GM12878 (cell line): Measurements from ENCODE around the gene JTB. TPM values are rescaled to one million over a fixed set of nuclear protein-coding genes. Genes with fewer than 3 reads are reported as not detected.

ENCODE experiments used
- ATAC-seq: fragments of 200-7000 bp; cut with Tn5 transposase; 3 replicates; pipeline ENCODE4 v1.9.1; 2020; ENCODE audit warnings: mild to moderate bottlenecking, moderate library complexity
- BruUV-seq: library from RNA; stranded (reverse); fragments of 400-500 nt; replicated peaks from 2 replicates; lab custom pipeline; 2021; lab: Mats Ljungman, UMichigan
- CTCF ChIA-PET: fragments of 300-600 bp; sonication (Branson Sonifier 250); formaldehyde crosslinking; extraction: SDS; loops from one replicate; lab custom pipeline; 2021; ENCODE audit warnings: inconsistent platforms; lab: Yijun Ruan, JAX
- POLR2A ChIA-PET: fragments of 350-600 bp; formaldehyde crosslinking; extraction: SDS; loops from one replicate; lab custom pipeline; 2021; ENCODE audit warnings: inconsistent platforms; lab: Charles Lee
- RAD21 ChIA-PET: fragments of 300-600 bp; sonication (Branson Sonifier 250); formaldehyde crosslinking; loops from one replicate; lab custom pipeline; 2023; ENCODE audit warnings: antibody characterized with exemption; ENCODE audit not compliant: unreplicated experiment; lab: Charles Lee
- SMC1A ChIA-PET: fragments of 300-600 bp; sonication (Branson Sonifier 250); formaldehyde crosslinking; loops from one replicate; lab custom pipeline; 2023; ENCODE audit not compliant: unreplicated experiment, uncharacterized antibody; lab: Charles Lee
- DNase-seq: peaks from one replicate; pipeline ENCODE4 v3.0.0-alpha.2; 2011; ENCODE audit warnings: low read depth, low spot score
- FAIRE-seq: peaks from 3 replicates; lab custom pipeline; 2011; peaks lifted over from hg19 to GRCh38; lab: Jason Lieb, UNC
- H2AFZ ChIP-seq: 2 replicates; pipeline ENCODE4 v1.6.0; 2011; ENCODE audit warnings: low read depth, low read length, control low read depth; ENCODE audit not compliant: control insufficient read depth
- H3K27ac ChIP-seq: 2 replicates; pipeline ENCODE4 v1.5.1; 2011; ENCODE audit warnings: control low read depth; ENCODE audit not compliant: control insufficient read depth, insufficient read depth
- H3K27me3 ChIP-seq, 2 experiments: replicated peaks in 1 of 2; 2 replicates each; pipeline versions ENCODE4 v1.6.0 to v1.6.1; 2011; ENCODE audit warnings: low read length in 1 of 2; ENCODE audit not compliant: control insufficient read depth in 2 of 2, insufficient read depth in 2 of 2
- H3K36me3 ChIP-seq, 2 experiments: 2 replicates each; pipeline ENCODE4 v1.5.1; 2011; ENCODE audit warnings: low read length in 1 of 2; ENCODE audit not compliant: control insufficient read depth in 2 of 2, insufficient read depth in 2 of 2
- H3K4me1 ChIP-seq: 2 replicates; pipeline ENCODE4 v1.6.1; 2011; ENCODE audit warnings: mild to moderate bottlenecking, low read length, moderate library complexity, mixed read lengths; ENCODE audit not compliant: control insufficient read depth, insufficient read depth
- H3K4me2 ChIP-seq: 2 replicates; pipeline ENCODE4 v1.6.0; 2011; ENCODE audit warnings: control low read depth; ENCODE audit not compliant: control insufficient read depth, insufficient read depth
- H3K4me3 ChIP-seq: fragments of 200-600 bp; sonication (generic); 2 replicates; pipeline ENCODE4 v1.5.1; 2016
- H3K79me2 ChIP-seq: 2 replicates; pipeline ENCODE4 v1.6.0; 2011; ENCODE audit warnings: low read length; ENCODE audit not compliant: control insufficient read depth, insufficient read depth
- H3K9ac ChIP-seq: 2 replicates; pipeline ENCODE4 v1.8.0; 2011; ENCODE audit warnings: low read length, control low read depth, mixed read lengths; ENCODE audit not compliant: control insufficient read depth, insufficient read depth
- H3K9me3 ChIP-seq: replicated peaks from 3 replicates; pipeline ENCODE4 v1.5.1; 2011; ENCODE audit warnings: mild to moderate bottlenecking, low read length; ENCODE audit not compliant: control insufficient read depth, insufficient read depth
- H4K20me1 ChIP-seq: 2 replicates; pipeline ENCODE4 v1.6.0; 2011; ENCODE audit not compliant: control insufficient read depth, insufficient read depth
- ETV6 ChIP-seq, 2 experiments: fragments of 450-650 bp in 1 of 2; IDR thresholded peaks in 1 of 2; conservative IDR thresholded peaks in 1 of 2; 2 replicates each; pipeline ENCODE4 v1.6.1; 2014; ENCODE audit warnings: antibody characterized with exemption in 1 of 2, borderline replicate concordance in 1 of 2, low read depth in 1 of 2, mild to moderate bottlenecking in 1 of 2, moderate library complexity in 1 of 2
- FOXK2 ChIP-seq: fragments of 450-650 bp; IDR thresholded peaks from 2 replicates; pipeline ENCODE4 v1.6.1; 2017; ENCODE audit warnings: mild to moderate bottlenecking, moderate library complexity
- HDGF ChIP-seq: fragments of 450-650 bp; IDR thresholded peaks from 2 replicates; pipeline ENCODE4 v1.6.1; 2016; ENCODE audit warnings: antibody characterized with exemption
- JUND ChIP-seq: IDR thresholded peaks from 2 replicates; pipeline ENCODE4 v1.6.1; 2012; ENCODE audit warnings: low read depth, mild to moderate bottlenecking, low read length, improper control_type of control experiment, moderate library complexity
- LARP7 ChIP-seq: fragments of 450-650 bp; IDR thresholded peaks from 2 replicates; pipeline ENCODE4 v1.6.1; 2017; ENCODE audit warnings: mild to moderate bottlenecking
- MXI1 ChIP-seq: fragments of 150-350 bp; IDR thresholded peaks from 2 replicates; pipeline ENCODE4 v1.6.1; 2011; ENCODE audit warnings: low read depth, mild to moderate bottlenecking, inconsistent platforms, low read length, improper control_type of control experiment
- NRF1 ChIP-seq: conservative IDR thresholded peaks from 2 replicates; pipeline ENCODE4 v1.6.1; 2011; ENCODE audit warnings: mild to moderate bottlenecking, low read depth, low read length, improper control_type of control experiment
- SMAD5 ChIP-seq: IDR thresholded peaks from 2 replicates; pipeline ENCODE4 v1.6.1; 2016; ENCODE audit warnings: antibody characterized with exemption, low read depth
- SREBF1 ChIP-seq: IDR thresholded peaks from 2 replicates; pipeline ENCODE4 v1.6.1; 2012; ENCODE audit warnings: mild to moderate bottlenecking, low read length
- YBX1 ChIP-seq: fragments of 450-650 bp; IDR thresholded peaks from 2 replicates; pipeline ENCODE4 v1.6.1; 2016; ENCODE audit warnings: antibody characterized with exemption
- WGBS: methylation state at CpG from one replicate; pipeline ENCODE4 v1.1.6; 2016; ENCODE audit warnings: low lambda C conversion rate; ENCODE audit not compliant: insufficient replicate concordance, insufficient coverage; ENCODE audit errors: missing lambda C conversion rate; 5-methylcytosine and 5-hydroxymethylcytosine counted together
- in situ Hi-C: fragments of 300-500 bp; cut with MboI; formaldehyde crosslinking; loops from 9 replicates; pipeline ENCODE4 v1.14.3; 2018; ENCODE audit warnings: mixed read lengths
- intact Hi-C: fragments of 100-400 bp; cut with micrococcal nuclease; formaldehyde crosslinking; loops from one replicate; pipeline ENCODE4 v1.14.2; 2022; ENCODE audit not compliant: unreplicated experiment
- polyA plus RNA-seq, 11 experiments: library from polyadenylated mRNA; depleted of rRNA in 4 of 11; unstranded in 6 of 11; stranded (reverse) in 5 of 11; fragments of >200 nt; fragmentation: Nextera tagmentation in 4 of 11; fragmentation: Illumina TruSeq in 1 of 11; extraction: Ambion mirVana in 4 of 11; extraction: Trizol in 1 of 11; gene quantifications; 1 replicate in 1 of 11; 2 replicates in 10 of 11; pipeline versions ENCODE4 v1.2.1 to v1.2.3, GENCODE V29; 2011 to 2016; ENCODE audit warnings: inconsistent platforms in 2 of 11, missing spikeins in 2 of 11, low read depth in 1 of 11
- total RNA-seq, 4 experiments: library from RNA; depleted of rRNA in 3 of 4; stranded (reverse); fragments of >200 nt in 3 of 4; fragmentation: Illumina TruSeq in 1 of 4; extraction: Trizol in 1 of 4; gene quantifications; 2 replicates each; pipeline versions ENCODE4 v1.2.1 to v1.2.3, GENCODE V29; 2013 to 2021
- TF ChIP-seq, protein P1 (sequence below): fragments of 450-650 bp; formaldehyde crosslinking; IDR thresholded peaks from 2 replicates; pipeline ENCODE4 v1.4.0; 2022; ENCODE audit warnings: mild to moderate bottlenecking, moderate library complexity

JTB gene
- total and polyA plus RNA-seq, 10 of the 15 experiments (the other 5 are each of a cell fraction or from before 2014, with no cell fraction given), result 25.0 to 298 (median 155) TPM

GRCh38 chr1:153978274-153978909, 918 bp upstream of the JTB start (continued):
- TF ChIP-seq, protein P1, sequence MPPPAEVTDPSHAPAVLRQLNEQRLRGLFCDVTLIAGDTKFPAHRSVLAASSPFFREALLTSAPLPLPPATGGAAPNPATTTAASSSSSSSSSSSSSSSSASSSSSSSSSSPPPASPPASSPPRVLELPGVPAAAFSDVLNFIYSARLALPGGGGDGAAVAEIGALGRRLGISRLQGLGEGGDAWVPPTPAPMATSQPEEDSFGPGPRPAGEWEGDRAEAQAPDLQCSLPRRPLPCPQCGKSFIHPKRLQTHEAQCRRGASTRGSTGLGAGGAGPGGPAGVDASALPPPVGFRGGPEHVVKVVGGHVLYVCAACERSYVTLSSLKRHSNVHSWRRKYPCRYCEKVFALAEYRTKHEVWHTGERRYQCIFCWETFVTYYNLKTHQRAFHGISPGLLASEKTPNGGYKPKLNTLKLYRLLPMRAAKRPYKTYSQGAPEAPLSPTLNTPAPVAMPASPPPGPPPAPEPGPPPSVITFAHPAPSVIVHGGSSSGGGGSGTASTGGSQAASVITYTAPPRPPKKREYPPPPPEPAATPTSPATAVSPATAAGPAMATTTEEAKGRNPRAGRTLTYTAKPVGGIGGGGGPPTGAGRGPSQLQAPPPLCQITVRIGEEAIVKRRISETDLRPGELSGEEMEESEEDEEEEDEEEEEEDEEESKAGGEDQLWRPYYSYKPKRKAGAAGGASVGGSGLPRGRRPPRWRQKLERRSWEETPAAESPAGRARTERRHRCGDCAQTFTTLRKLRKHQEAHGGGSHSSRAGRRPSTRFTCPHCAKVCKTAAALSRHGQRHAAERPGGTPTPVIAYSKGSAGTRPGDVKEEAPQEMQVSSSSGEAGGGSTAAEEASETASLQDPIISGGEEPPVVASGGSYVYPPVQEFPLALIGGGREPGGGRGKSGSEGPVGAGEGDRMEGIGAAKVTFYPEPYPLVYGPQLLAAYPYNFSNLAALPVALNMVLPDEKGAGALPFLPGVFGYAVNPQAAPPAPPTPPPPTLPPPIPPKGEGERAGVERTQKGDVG (CRISPR knock-in tag), result no peak
- TF ChIP-seq SREBF1 (no peak), JUND (no peak), HDGF (no peak), FOXK2 (no peak), ETV6 (conservative IDR thresholded peaks at IDR 0.05 in 1 of 2, IDR thresholded peaks at IDR 0.05 in 1 of 2; ENCODE audit: borderline replicate concordance in 1 of 2, low read depth in 1 of 2) (no peak), NRF1 (no peak), YBX1 (no peak)

DNA sequence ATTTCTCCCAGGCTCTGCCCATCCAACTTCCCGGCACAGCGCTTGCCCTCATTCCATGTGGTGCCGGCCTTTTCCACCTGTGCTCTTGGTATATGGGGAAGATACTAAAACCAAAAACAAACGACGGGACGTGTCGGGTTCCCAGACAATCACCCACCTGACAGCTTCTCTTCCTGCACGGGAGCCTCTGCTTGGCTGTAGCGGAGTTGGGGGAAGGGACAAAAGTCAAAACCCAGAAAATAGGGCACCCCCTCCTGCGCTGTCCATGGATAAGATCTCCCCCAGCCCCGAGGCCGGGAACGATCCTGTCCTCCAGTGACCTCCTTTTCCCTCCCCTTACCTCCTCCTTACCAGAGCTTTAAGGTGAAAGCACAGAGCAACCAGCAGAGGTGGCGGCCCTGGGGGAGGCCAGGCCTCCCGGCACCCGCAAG, 640 bp downstream of the JTB start:
- peak overlapping the region; percentile 87 for H3K4me3 ChIP-seq
- in situ Hi-C loops (no loop called here), intact Hi-C loops (no loop called here)
- TF ChIP-seq SMAD5, result no peak
- no peak for TF ChIP-seq LARP7
- TF ChIP-seq MXI1, result peak; percentile 27; the same call in 1 of the 2 replicates
- H3K27me3 ChIP-seq, result no peaks in the 10 kb centered on the region
- RAD21 ChIA-PET, result interaction anchor here (1.0 to 4.0 kb wide), 10 partner anchors 10 to 343 kb away, joined by 3 to 42 read pairs (median 5); partner anchors contain the start of genes CHTOP, CREB3L4, DENND4B and GATAD2B
- H3K36me3 ChIP-seq, result peaks cover 8 to 16% of the 10 kb centered on the region in 2 experiments
- CTCF ChIA-PET, result interaction anchor here (1.0 to 6.6 kb wide), 10 partner anchors 10 to 466 kb away, joined by 3 to 62 read pairs (median 5); partner anchors contain the start of genes CREB3L4, RAB13, RPS27 and SLC39A1
- SMC1A ChIA-PET, result interaction anchor here (0.9 to 5.0 kb wide), 9 partner anchors 10 to 187 kb away, joined by 3 to 82 read pairs (median 4); partner anchors contain the start of genes CREB3L4, DENND4B, RAB13 and RPS27
- DNase-seq, result no peak
- FAIRE-seq, result no peak
- no peaks in the 10 kb centered on the region for H3K9me3 ChIP-seq
- peak; percentile 20; the same call in 2 of the 3 replicates for ATAC-seq
- no peaks in the 10 kb centered on the region for H4K20me1 ChIP-seq
- WGBS, result 0% methylated on average over 16 of the region's 16 CpGs
- peak overlapping the region; percentile 91 for H3K4me2 ChIP-seq
- peaks cover 8% of the 10 kb centered on the region for H3K4me1 ChIP-seq
- peak overlapping the region; percentile 88 for H3K9ac ChIP-seq
- POLR2A ChIA-PET, result interaction anchor here (0.7 to 5.3 kb wide), 11 partner anchors 10 to 181 kb away, joined by 3 to 132 read pairs (median 11); partner anchors contain the start of genes CREB3L4, CRTC2, DENND4B and GATAD2B
- no TSS peak for BruUV-seq
- H3K27ac ChIP-seq, result peak overlapping the region; percentile 86
- H2AFZ ChIP-seq, result peak overlapping the region; percentile 44
- peaks cover 22% of the 10 kb centered on the region for H3K79me2 ChIP-seq
